ENCODE measurements around the gene ZNF341. TPM values are rescaled to one million over a fixed set of nuclear protein-coding genes. Genes with fewer than 3 reads are reported as not detected.
"Not testable (repeated sequence)": the region's sequence is repeated elsewhere in the genome, so short reads cannot be mapped to it uniquely, and the experiment has no call there.

ZNF341 gene
- total and polyA plus RNA-seq, 3 experiments from 2014 or later, result 2.6 to 5.0 (median 4.5) TPM

- CTCF ChIA-PET; H3K36me3 ChIP-seq (ENCODE audit: insufficient read depth, low read length); H3K27me3 ChIP-seq (ENCODE audit: insufficient read depth, low read length, poor library complexity, severe bottlenecking); H3K27me3 Mint-ChIP-seq; H3K4me1 Mint-ChIP-seq; H3K4me1 ChIP-seq (ENCODE audit: insufficient read depth, low read length); H3K9me3 Mint-ChIP-seq; H3K4me3 ChIP-seq (ENCODE audit: low read length); H3K9me3 ChIP-seq (ENCODE audit: low read length); H3K27ac ChIP-seq (ENCODE audit: low read depth, low read length): not testable (repeated sequence)
- peaks cover 19 to 49% (median 23%) of the 10 kb centered on the region in 3 donors for H3K36me3 Mint-ChIP-seq
- DNase-seq, result peak in 1 of 5 donors; percentile 58
- POLR2A ChIA-PET, result interaction anchor here (0.6 kb wide), 1 partner anchor 365 kb away, joined by 3 read pairs; no protein-coding TSS in a partner anchor
- peak overlapping the region in 1 of 7 donors; percentile 43 for H3K4me3 Mint-ChIP-seq
- H3K27ac Mint-ChIP-seq, result peak overlapping the region in 4 of 8 donors; percentile 23 to 84 (median 36)
Observed at GRCh38 chr20:33755936-33756490, 24.2 kb downstream of the ZNF341 start.

GRCh38 chr20:33757046-33757445 lies 25.2 kb downstream of the ZNF341 start:
- DNase-seq, result no peak
- Mint-ChIP-seq H3K9me3 (peaks cover 0 to 3% (median 0%) of the 10 kb centered on the region in 5 donors), H3K27me3 (no peaks in the 10 kb centered on the region), H3K4me1 (peaks cover 2 to 7% (median 6%) of the 10 kb centered on the region in 3 donors), H3K36me3 (peaks cover 17 to 46% (median 19%) of the 10 kb centered on the region in 3 donors), H3K4me3 (no peak overlapping the region), H3K27ac (peak overlapping the region in 1 of 8 donors; percentile 65)
- Histone ChIP-seq H3K27ac (ENCODE audit: low read depth, low read length) (no peak overlapping the region), H3K27me3 (ENCODE audit: insufficient read depth, low read length, poor library complexity, severe bottlenecking) (no peaks in the 10 kb centered on the region), H3K36me3 (ENCODE audit: insufficient read depth, low read length) (no peaks in the 10 kb centered on the region), H3K4me1 (ENCODE audit: insufficient read depth, low read length) (no peaks in the 10 kb centered on the region), H3K9me3 (ENCODE audit: low read length) (no peaks in the 10 kb centered on the region), H3K4me3 (ENCODE audit: low read length) (no peak overlapping the region)
- ChIA-PET POLR2A (interaction anchor here (0.6 to 1.0 kb wide), 2 partner anchors 37 to 330 kb away, joined by 4 to 6 read pairs; partner anchors contain the start of gene PXMP4), CTCF (no interaction called here)

- Mint-ChIP-seq H3K4me3 (no peak overlapping the region), H3K27me3 (no peaks in the 10 kb centered on the region), H3K27ac (no peak overlapping the region), H3K9me3 (peaks cover 0 to 3% (median 0%) of the 10 kb centered on the region in 5 donors), H3K4me1 (peaks cover 2 to 7% (median 6%) of the 10 kb centered on the region in 3 donors), H3K36me3 (peaks cover 14 to 43% (median 19%) of the 10 kb centered on the region in 3 donors)
- Histone ChIP-seq H3K27ac (ENCODE audit: low read depth, low read length) (no peak overlapping the region), H3K9me3 (ENCODE audit: low read length) (no peaks in the 10 kb centered on the region), H3K36me3 (ENCODE audit: insufficient read depth, low read length) (no peaks in the 10 kb centered on the region), H3K4me3 (ENCODE audit: low read length) (no peak overlapping the region), H3K27me3 (ENCODE audit: insufficient read depth, low read length, poor library complexity, severe bottlenecking) (no peaks in the 10 kb centered on the region), H3K4me1 (ENCODE audit: insufficient read depth, low read length) (no peaks in the 10 kb centered on the region)
- POLR2A ChIA-PET, result interaction anchor here (0.6 to 1.0 kb wide), 2 partner anchors 37 to 331 kb away, joined by 4 to 6 read pairs; partner anchors contain the start of gene PXMP4
- CTCF ChIA-PET, result no interaction called here
- DNase-seq, result no peak
Observed at GRCh38 chr20:33757458-33757857, 25.7 kb downstream of the ZNF341 start.

- Histone ChIP-seq H3K4me3 (ENCODE audit: low read length) (no peak overlapping the region), H3K9me3 (ENCODE audit: low read length) (no peaks in the 10 kb centered on the region), H3K4me1 (ENCODE audit: insufficient read depth, low read length) (no peaks in the 10 kb centered on the region), H3K36me3 (ENCODE audit: insufficient read depth, low read length) (no peaks in the 10 kb centered on the region), H3K27ac (ENCODE audit: low read depth, low read length) (no peak overlapping the region), H3K27me3 (ENCODE audit: insufficient read depth, low read length, poor library complexity, severe bottlenecking) (no peaks in the 10 kb centered on the region)
- no peak for DNase-seq
- Mint-ChIP-seq H3K4me3 (no peak overlapping the region), H3K27me3 (no peaks in the 10 kb centered on the region), H3K4me1 (peaks cover 0 to 3% (median 0%) of the 10 kb centered on the region in 3 donors), H3K9me3 (peaks cover 0 to 3% (median 0%) of the 10 kb centered on the region in 5 donors), H3K27ac (peak overlapping the region in 2 of 8 donors; percentile 41 to 66), H3K36me3 (peaks cover 16 to 33% (median 18%) of the 10 kb centered on the region in 3 donors)
- CTCF ChIA-PET, result no interaction called here
- POLR2A ChIA-PET, result no interaction called here
Observed at GRCh38 chr20:33761698-33762250, 30.0 kb downstream of the ZNF341 start.

GRCh38 chr20:33765099-33765498 lies 33.3 kb downstream of the ZNF341 start:
- ChIA-PET CTCF (no interaction called here), POLR2A (no interaction called here)
- no peak overlapping the region for H3K27ac ChIP-seq (ENCODE audit: low read depth, low read length)
- DNase-seq, result no peak
- no peaks in the 10 kb centered on the region for H3K36me3 ChIP-seq (ENCODE audit: insufficient read depth, low read length)
- no peaks in the 10 kb centered on the region for H3K9me3 ChIP-seq (ENCODE audit: low read length)
- no peaks in the 10 kb centered on the region for H3K9me3 Mint-ChIP-seq
- no peak overlapping the region for H3K27ac Mint-ChIP-seq
- peaks cover 2 to 6% (median 6%) of the 10 kb centered on the region in 3 donors for H3K4me1 Mint-ChIP-seq
- no peaks in the 10 kb centered on the region for H3K4me1 ChIP-seq (ENCODE audit: insufficient read depth, low read length)
- H3K4me3 ChIP-seq (ENCODE audit: low read length), result no peak overlapping the region
- H3K36me3 Mint-ChIP-seq, result peaks cover 3 to 43% (median 6%) of the 10 kb centered on the region in 3 donors
- H3K4me3 Mint-ChIP-seq, result no peak overlapping the region
- H3K27me3 ChIP-seq (ENCODE audit: insufficient read depth, low read length, poor library complexity, severe bottlenecking), result no peaks in the 10 kb centered on the region
- H3K27me3 Mint-ChIP-seq, result no peaks in the 10 kb centered on the region

- DNase-seq, result no peak
- Histone ChIP-seq H3K4me3 (ENCODE audit: low read length) (no peak overlapping the region), H3K9me3 (ENCODE audit: low read length) (no peaks in the 10 kb centered on the region), H3K27ac (ENCODE audit: low read depth, low read length) (no peak overlapping the region), H3K4me1 (ENCODE audit: insufficient read depth, low read length) (no peaks in the 10 kb centered on the region), H3K27me3 (ENCODE audit: insufficient read depth, low read length, poor library complexity, severe bottlenecking) (no peaks in the 10 kb centered on the region), H3K36me3 (ENCODE audit: insufficient read depth, low read length) (no peaks in the 10 kb centered on the region)
- ChIA-PET POLR2A (no interaction called here), CTCF (no interaction called here)
- Mint-ChIP-seq H3K27ac (peak overlapping the region in 1 of 8 donors; percentile 51), H3K36me3 (peaks cover 3 to 48% (median 6%) of the 10 kb centered on the region in 3 donors), H3K4me3 (no peak overlapping the region), H3K27me3 (no peaks in the 10 kb centered on the region), H3K9me3 (no peaks in the 10 kb centered on the region), H3K4me1 (peaks cover 2 to 6% (median 6%) of the 10 kb centered on the region in 3 donors)
Observed at GRCh38 chr20:33765592-33765991, 33.8 kb downstream of the ZNF341 start.

- Mint-ChIP-seq H3K4me3 (no peak overlapping the region), H3K27ac (peak overlapping the region in 1 of 8 donors; percentile 47), H3K36me3 (peaks cover 3 to 45% (median 6%) of the 10 kb centered on the region in 3 donors), H3K27me3 (no peaks in the 10 kb centered on the region), H3K4me1 (peaks cover 2 to 6% (median 6%) of the 10 kb centered on the region in 3 donors), H3K9me3 (no peaks in the 10 kb centered on the region)
- H3K4me1 ChIP-seq (ENCODE audit: insufficient read depth, low read length), result no peaks in the 10 kb centered on the region
- no peaks in the 10 kb centered on the region for H3K36me3 ChIP-seq (ENCODE audit: insufficient read depth, low read length)
- H3K27me3 ChIP-seq (ENCODE audit: insufficient read depth, low read length, poor library complexity, severe bottlenecking), result no peaks in the 10 kb centered on the region
- H3K27ac ChIP-seq (ENCODE audit: low read depth, low read length), result no peak overlapping the region
- no peak for DNase-seq
- H3K9me3 ChIP-seq (ENCODE audit: low read length), result no peaks in the 10 kb centered on the region
- CTCF ChIA-PET, result no interaction called here
- POLR2A ChIA-PET, result no interaction called here
- H3K4me3 ChIP-seq (ENCODE audit: low read length), result no peak overlapping the region
Observed at GRCh38 chr20:33766686-33767085, 34.9 kb downstream of the ZNF341 start.

- Mint-ChIP-seq H3K27ac (no peak overlapping the region), H3K4me3 (no peak overlapping the region), H3K27me3 (no peaks in the 10 kb centered on the region), H3K4me1 (peaks cover 0 to 6% (median 6%) of the 10 kb centered on the region in 3 donors), H3K9me3 (no peaks in the 10 kb centered on the region), H3K36me3 (peaks cover 7 to 46% (median 10%) of the 10 kb centered on the region in 3 donors)
- ChIA-PET CTCF (no interaction called here), POLR2A (no interaction called here)
- H3K36me3 ChIP-seq (ENCODE audit: insufficient read depth, low read length), result no peaks in the 10 kb centered on the region
- H3K4me3 ChIP-seq (ENCODE audit: low read length), result no peak overlapping the region
- no peaks in the 10 kb centered on the region for H3K4me1 ChIP-seq (ENCODE audit: insufficient read depth, low read length)
- no peak for DNase-seq
- H3K27ac ChIP-seq (ENCODE audit: low read depth, low read length), result no peak overlapping the region
- H3K9me3 ChIP-seq (ENCODE audit: low read length), result no peaks in the 10 kb centered on the region
- no peaks in the 10 kb centered on the region for H3K27me3 ChIP-seq (ENCODE audit: insufficient read depth, low read length, poor library complexity, severe bottlenecking)
Observed at GRCh38 chr20:33767777-33768138, 36.0 kb downstream of the ZNF341 start.

Measured in CD8-positive, alpha-beta memory T cell (primary cell).